Erythroblast (primary cell): Measurements from ENCODE around the gene RPS24.

Source experiments
- GATA1 ChIP-seq: IDR thresholded peaks from 2 replicates; pipeline ENCODE4 v1.6.1; 2011; ENCODE audit warnings: low read depth, mild to moderate bottlenecking, control low read depth, low read length, moderate library complexity
- POLR2A ChIP-seq: IDR thresholded peaks from 2 replicates; pipeline ENCODE4 v1.6.1; 2011; ENCODE audit warnings: mild to moderate bottlenecking, low read length

DNA sequence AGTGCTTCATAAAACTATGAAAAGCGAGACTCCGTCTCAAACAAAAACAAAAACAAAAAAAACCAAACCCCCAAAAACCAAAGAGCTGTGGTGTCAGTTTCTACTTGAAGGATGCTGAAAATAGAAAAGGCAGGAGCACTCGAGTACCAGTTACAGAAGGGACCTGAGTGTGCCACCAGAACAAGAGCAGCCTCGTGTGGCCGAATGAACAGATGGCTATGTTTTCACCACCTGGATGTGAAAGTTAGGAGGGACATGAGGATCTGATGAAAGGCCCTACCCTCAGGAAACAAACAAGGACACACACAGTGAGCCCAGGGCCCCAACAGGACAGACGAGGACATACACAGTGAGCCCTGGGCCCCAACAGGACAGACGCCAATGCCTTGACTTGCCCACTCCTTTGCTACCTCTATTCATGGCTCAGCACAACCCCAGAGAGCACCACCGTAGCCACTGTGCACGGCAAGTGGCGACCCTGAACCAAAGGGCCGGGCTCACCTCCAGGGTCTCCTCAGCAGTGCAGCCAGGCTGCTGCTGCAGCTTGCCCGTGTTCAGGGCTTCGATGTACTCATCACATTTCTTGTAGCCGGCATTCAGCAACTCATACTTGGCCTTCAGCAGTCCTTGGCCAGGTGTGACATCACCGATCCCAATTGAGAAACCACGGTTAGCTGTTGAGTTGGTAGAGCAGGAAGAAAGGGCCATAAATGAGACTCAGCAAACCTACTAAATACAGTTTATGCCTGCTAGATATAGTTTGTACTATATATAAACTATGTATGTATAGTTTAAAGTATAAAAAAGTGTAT is 29.2 kb upstream of the RPS24 start:
- TF ChIP-seq POLR2A (no peak), GATA1 (no peak)
